NCI-H524 (cell line): Measurements from ENCODE around the gene CCDC152.

ENCODE experiments used
- DNase-seq, 2 experiments: peaks; one replicate each; lab custom pipeline; 2025; lab: John Stamatoyannopoulos, UW

Gene CCDC152

DNA sequence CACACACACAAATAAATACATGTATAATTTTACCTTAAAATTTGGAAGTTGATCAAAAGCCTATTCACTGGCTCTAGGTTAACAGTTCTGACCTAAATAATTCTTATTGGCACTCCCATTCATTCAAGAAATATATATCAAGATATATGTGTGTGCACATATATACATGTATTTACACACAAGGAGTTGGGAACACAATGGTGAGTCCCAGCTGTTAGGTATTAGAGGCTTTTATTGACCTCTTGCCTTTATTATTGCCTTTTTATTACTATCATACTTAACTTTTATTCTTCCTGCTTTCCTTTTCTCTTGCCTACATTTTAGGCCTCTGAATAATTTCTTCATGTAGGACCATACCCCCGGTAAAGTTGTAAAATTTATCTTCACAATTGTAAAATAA lies 25.0 kb downstream of the CCDC152 start:
- no peak for DNase-seq

DNA sequence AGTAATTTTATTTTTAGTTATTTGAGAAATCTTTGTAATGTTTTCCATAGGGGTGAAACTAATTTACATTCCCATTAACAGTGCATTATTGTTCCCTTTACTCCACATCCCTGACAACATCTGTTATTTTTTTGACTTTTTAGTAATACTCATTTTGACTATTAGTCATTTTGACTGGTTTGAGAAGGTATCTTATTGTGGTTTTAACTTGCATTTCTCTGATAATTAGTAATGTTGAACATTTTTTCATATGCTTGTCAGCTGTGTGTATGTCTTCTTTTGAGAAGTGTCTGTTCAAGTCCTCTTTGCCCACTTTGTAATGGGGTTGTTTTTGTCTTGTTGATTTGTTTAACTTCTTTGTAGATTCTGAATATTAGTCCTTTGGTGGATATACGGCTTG lies 27.5 kb downstream of the CCDC152 start:
- DNase-seq, result no peak

DNA sequence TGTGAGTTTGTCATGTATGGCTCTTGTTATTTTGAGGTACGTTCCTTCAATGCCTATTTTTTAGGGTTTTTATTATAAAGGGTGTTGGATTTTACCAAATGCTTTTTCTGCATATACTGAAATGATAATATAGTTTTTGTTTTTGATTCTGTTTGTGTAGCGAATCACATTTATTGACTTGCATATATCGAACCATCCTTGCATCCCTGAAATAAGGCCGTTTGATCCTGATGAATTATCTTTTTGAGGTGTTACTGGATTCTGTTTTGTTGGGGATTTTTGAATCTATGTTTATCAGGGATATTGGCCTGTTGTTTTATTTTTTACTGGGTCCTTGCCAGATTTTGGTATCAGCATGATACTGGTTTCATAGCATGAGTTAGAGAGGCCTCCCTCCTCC lies 29.1 kb downstream of the CCDC152 start:
- no peak for DNase-seq

DNA sequence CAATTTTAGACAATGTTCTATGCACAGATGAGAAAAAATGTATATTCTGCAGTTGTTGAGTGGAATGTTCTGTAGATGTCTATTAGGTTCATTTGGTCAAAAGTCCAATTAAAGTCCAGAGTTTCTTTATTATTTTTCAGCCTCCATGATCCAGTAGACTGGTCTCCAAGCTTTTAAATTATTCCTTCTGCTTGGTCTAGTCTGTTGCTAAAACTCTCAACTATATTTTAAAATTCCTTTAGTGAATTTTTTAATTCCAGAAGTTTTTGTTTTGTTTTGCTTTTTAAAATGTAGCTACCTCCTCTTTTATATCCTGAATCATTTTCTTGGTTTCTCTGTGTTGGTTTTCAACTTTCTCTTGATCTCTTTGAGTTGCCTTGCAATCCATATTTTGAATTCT lies 30.5 kb downstream of the CCDC152 start:
- DNase-seq, result no peak

DNA sequence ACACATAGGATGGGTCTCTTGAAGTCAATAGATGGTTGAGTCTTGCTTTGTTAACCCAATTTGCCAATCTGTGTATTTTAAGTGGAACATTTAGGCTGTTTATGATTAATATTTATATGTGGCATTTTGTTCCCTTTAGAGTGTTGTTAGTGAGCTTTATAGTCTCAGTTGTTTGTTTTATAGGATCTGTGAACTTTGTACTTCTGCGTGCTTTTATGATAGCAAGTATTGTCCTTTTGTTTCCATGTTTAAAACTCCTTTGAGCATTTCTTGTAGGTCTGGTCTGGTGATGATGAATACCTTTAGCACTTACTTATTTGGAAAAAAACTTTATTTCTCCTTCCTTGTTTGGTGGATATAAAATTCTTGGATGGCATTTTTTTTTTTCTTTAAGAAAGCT lies 31.2 kb downstream of the CCDC152 start:
- DNase-seq, result no peak

DNA sequence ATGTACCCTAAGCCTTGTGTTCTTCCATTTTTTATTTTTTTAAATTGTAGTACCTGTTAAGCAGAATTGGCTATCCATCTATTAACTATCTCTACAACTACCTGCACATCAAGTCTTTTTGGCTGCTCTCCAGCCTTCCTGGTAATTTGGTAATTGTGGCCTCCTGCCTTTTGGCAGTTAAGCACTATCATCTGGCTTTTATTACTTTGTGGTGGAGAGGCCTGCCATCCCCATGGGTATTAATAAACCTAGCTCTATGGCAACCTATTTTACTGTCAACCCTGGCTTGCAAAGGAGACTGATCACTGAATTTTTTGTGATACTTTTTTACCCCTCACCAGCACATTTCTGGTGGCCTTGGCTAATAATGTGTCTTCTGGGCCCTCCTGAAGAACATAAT lies 34.5 kb downstream of the CCDC152 start:
- no peak for DNase-seq

DNA sequence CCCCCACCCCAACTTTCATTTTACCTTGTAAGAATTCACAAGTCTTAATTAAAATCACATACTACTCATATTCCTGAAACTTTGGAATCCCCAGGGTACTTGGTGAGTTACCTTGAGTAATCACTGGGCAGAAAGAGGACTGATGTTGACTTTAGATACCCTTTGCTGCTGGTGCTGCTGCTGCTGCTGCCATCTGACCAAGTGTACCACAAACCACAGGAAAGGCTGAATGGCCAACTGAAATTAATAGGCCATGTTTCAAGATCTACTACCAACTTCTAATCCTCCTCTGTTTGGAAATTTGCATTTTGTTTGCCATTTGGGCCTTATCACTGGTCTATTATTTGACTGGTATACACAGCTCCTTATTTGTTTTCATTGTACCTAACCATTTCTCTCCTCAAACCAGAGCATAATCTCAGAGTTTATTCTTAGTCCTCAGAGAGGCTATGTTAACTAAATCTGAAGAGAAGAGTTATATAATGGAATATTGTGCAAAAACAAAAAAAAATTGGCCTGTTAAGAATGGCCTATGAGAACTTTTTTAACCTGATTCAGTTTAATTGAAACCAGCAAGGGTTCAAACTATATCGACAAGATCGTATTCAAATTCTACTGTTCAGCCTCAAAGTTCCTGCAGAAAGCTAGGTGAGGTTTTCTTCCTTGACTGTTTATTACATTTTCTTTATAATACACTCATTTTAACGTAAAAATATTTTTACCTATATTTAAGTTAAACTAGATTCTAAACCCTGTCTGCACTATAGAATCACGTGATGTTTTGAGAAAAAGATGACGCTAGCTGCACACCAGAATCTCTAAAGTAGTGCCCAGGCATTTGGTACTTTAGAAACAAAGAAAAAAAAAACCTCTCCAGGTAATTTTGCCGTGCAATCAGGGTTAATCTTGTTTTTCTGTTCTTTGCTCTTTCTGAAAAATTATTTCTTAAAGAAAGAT lies 41.9 kb downstream of the CCDC152 start:
- DNase-seq, result no peak

DNA sequence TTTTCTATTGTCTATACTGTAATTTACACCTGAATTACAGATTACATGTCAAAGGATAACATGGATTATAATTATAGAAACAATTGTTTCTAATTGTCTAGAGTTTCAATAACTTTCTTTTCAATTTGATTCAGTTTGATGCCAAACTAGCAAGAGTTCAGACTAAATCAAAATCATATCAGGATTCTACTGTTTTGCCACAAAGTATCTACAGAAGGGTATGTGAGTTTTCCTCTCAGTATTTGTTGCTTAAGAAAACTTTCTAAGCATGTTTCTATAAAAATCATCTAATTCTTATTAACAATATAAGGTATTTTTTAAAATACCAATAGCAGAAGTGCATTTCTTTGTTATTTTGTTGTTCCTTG lies 42.6 kb downstream of the CCDC152 start:
- DNase-seq, result no peak

DNA sequence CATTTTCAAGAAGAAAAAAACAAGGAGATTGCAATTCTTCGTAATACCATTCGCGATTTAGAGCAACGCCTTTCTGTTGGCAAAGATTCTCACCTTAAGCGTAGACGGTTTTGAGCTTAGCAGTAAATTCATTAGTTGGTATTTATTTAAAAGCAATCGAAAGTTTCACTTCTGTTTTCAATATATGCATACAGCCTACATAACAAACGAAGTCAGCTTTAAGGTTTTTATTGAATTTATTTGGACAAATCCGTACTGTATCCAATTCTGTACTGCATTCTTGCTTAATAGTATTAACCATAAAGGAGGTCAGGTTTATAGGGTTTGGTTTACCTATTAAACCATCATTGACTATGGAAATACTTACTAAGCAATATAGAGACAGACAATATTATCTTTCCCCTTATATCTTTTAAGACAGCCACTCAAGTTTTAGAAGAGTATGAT lies 43.1 kb downstream of the CCDC152 start:
- no peak for DNase-seq

DNA sequence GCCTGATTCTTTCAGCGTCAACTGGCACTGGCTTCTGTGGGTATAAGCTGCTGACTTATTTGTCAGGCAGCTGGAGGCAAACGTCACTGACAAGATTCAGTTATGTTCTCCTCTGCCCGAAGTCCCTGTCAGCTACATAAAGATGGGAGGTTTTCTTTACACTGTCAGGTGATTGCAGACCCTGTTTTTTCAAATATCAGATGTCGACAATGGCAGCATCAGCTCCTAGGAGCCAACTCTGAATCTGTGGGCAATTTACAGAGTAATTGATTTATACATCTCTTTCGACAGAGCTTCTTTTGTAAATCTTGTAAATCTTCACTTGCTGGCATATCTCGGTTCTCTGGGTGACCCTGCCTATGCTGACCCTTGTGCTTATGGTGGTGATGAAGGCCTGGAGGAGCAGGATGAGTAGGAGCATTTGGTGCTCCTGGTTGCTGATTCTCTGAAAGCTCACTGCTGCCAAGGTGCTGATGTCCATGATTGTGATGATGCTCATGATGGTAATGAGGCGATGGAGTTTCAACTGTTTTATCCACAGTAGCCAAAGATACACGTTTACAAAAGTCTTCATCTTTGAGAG lies 44.2 kb downstream of the CCDC152 start:
- DNase-seq, result no peak

DNA sequence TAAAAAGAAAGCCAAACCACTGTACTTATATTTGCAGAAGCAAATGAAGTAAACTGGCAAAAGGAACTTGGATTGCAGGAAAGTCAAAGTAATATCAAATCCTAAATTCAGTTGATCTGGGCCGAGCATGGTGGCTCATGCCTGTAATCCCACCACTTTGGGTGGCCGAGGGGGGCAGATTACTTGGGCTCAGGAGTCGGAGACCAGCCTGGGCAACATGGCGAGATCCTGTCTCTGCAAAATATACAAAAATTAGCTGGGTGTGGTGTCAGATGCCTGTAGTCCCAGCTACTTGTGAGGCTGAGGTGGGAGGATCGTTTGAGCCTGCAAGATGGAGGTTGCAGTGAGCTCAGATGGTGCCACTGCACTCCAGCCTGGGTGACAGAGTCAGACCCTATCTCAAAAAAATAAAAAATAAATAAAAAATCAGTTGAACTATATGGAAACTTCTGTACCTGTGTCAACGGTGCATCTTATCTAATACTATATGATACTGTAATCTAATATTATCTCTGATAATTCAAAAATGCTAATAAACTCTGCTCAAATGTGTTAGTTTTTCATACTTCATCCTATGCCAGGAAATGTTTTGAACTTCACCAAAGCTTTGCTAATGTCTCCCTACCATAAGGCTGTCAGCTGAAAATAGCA lies 45.0 kb downstream of the CCDC152 start:
- no peak for DNase-seq

DNA sequence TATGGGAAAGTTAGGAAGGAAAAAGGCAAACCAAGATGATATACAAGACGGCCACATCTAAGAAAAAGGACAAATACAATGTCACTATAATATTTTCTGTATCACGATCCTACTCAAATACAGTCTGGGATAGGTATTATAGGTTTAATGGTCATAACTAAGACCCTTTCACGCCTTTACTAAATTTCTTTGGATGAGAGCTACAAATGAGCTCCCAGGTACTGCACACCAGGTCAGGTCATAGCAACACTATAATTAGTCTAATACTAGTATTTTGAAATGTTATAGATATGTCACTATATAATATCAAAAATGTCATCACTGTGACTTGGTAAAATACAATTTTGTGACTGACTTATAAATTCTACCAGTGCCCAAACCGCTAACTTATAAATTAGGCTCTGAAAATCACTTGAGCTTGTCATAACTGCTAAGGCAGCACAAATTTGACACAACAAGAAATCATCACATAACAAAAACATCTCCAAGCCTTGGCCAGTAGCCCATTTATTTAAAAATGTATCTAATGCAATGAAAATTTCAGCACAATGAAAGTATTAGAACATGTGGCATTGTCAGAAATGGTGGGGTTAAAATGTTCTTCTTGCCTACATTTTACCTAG lies 48.2 kb downstream of the CCDC152 start:
- no peak for DNase-seq

DNA sequence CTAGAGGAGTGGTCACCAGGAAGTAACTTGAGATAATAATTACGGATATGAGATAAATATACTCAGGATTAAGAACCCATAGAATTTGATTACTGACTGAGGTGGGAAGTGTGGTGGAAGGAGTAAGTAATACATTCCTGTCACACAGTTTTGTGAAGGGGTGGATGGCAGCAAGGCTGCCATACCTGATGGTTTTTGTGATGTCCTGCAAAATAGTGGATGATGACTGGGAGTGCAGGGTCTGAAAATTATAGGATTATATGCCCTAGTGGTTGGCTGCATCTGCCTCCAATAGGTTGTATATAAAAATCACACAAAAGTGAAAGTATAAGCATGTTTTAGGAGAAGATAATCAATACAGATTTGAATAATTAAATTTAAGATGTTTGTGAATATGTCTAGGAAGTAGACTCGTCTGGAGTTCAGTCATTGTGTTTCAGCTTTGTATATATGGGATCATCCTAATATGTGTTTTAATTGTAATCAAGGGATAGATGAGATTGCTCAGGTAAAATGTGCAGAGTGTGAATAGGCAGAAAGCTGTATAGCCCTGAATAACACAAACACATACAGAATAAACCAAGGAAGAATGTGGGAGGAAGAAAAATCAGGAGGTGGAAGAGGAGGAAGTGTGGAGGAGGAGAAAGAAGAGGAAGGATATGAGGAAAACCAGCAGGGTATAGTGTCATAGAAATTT lies 49.5 kb downstream of the CCDC152 start:
- no peak for DNase-seq

DNA sequence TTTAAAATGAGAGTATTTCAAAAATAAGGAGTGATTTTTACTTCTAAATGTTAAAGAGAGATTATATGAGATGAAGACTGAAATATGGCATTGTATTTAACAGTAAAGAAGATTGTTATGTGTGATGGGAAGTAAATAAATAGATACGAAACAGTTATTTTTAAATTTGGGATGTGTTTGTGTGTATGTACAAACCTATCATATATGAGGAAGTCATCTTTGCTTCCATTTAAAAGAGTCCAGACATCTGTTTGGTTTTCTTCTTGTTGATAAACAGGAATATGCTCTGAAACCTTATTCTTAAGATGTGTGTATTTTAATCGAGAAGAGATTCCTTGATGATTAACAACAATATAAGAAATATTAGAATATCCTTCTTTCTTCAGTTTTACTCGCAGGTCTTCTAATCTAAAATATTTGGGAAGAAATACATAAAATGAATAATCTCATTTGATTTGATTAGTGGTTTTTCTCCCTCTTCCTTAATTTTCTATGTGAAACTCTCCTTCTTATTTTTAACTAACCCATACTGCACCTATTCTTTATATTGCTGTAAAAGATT lies 50.2 kb downstream of the CCDC152 start:
- no peak for DNase-seq

DNA sequence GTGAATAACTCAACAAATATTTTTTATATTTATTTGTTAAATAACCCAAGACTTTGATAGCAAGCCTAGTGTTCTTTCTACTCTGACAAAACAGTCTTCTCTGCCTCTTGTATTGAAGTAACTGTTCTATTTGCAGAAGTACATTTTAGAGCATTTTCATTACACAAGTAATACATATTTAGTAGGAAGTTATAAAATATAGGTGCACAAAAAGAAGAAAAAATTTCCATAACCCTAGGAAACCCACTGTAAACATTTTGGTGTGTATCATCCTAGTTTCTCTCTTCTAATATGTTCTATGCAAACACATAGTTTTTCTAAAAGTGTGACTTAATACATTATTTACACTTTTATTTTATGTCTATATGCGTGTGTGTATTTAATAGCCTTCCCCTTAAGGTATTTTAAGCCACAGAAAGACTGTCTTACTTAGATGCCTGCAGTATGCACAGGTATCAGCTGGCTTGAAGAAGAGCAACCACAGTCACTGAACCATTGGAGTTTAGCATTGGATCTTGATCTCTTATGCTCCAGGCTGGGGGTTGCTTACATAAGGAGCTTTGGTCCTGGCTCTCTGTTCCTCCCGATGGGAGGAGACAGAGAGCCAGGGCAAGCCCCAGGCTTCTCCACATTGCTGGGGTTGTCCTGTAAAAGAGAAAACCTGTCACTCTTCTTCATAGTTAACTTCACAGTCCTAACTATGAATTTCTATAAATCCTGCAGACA lies 51.3 kb downstream of the CCDC152 start:
- no peak for DNase-seq

DNA sequence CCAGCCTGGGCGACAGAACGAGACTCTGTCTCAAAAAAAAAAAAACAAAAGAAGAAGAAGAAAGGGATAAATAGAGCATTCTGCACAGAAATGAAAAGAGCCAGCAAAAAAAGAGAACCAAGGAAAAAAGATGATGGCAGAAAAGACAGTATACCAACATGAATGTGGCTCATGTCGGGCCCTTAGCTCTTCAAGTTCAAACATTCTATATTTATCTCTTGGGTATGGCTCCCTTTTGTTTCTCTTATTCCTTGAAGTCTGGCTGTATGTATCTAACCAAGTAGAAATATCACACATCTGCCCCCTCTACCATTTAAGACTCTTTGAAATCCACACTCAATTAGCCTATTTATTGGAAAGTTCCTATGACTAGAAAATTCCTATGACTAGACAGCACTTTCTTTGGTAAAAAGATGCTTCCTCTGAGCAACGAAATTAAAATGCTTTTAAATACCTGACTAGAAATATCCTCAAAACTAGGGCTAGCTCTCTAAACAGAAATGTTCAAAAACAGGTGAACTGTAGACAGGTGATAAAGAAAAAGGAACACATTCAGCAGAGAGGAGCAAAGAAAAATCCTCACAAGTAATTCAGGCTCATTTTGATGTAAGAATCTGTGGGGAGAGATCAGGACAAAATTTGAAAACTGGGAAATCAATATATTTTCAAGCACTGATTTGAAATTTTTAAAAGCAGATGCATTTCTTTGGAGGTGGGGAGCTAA lies 52.4 kb downstream of the CCDC152 start:
- no peak for DNase-seq

DNA sequence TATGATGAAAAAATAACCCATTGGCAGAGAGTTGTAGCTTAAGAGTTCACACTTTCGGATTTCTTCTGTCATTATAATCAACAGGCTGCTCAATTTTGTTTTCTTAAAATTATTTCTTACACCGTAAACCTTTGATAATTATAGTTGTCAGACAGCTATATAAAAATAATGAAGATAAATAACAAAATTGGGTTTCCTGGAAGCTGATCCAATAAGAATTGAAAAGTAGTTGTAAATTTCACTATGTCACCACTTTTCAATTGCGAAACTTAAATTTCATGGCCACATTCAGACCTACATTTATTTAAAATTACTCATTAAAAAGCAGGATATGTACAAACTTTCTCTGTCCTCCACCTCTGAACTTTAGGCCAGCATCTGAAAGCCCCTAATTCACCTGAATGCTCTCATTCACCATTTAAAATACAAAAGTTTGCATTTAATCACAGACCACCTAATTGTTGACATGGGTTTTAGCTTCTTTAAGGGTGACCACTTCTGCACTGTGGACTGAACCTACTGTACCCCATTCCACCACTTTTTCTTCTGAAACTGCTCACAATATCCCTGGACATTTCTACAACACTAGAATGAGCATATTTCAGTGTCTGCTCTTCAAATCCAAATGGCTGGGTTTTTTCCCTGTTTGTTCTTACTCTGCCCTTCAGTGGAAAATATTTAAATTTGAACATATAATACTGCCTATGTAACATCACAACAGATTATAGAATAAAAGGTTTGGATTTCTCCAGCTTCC lies 54.4 kb downstream of the CCDC152 start:
- DNase-seq, result no peak

DNA sequence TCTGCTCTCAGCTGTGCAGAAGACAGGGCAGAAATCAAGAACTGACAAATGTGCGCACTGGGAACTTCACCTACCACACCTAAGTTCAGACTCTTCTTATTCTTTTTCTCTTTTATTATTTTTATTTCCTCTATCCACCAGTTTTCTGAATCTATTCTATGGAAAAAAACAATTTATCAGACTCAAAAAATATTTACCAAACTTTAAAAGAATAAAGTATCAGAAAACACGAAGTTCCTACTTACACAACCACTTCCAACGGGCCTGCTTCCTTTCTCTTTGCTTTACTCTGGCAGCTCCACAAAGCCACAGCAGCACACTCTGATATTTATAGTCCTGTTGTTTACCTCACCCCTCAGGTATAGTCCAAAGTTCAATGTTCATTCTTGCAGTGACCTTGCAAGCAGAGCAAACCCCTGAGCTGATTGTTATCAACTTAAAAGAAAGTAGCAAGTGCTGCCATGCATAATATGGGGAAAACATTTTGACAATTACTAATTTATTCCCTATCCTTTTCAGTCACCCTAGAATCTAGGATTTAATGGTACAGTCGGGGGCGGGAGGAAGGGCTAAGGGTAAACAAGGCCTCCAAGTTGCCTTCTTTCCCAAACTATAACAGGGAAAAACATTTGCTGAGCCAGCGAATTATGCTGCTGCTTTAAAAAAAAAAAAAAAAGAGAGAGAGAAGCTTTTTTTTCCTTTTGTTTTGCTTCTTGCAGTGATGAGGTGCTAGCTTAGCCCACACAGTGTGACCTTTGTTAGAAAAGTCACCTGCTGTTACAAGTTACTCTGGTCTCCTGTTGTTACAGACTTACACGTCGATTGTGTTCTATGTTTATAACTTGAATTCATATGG lies 55.2 kb downstream of the CCDC152 start, which contains the start of gene SELENOP:
TSS of gene SELENOP (minus strand) at position 302 of the 856 bp plus-strand sequence. CDS start 3,539 bp downstream, outside the sequence.
- no peak for DNase-seq
